HG02840 (cell line): Measurements from ENCODE around the gene KIAA0825.

Source experiments
- ATAC-seq: cut with Tn5 transposase; IDR thresholded peaks from one replicate; pipeline ENCODE4 v1.9.1; 2021; ENCODE audit warnings: mild to moderate bottlenecking, moderate library complexity, moderate number of reproducible peaks; ENCODE audit not compliant: unreplicated experiment, low FRiP score

The KIAA0825 gene

GRCh38 chr5:94618493-94619328, at the start of gene KIAA0825, which contains the start of gene SLF1:
Gene KIAA0825, minus strand, starts transcription at chr5:94618604. Its CDS starts 81,478 bp downstream, at chr5:94537126.
Gene SLF1, plus strand, starts transcription at chr5:94618669. Its CDS starts 10,142 bp downstream, at chr5:94628811.
- peak; percentile 97 for ATAC-seq

GRCh38 chr5:94667937-94668336, 49.5 kb upstream of the KIAA0825 start:
- ATAC-seq = no peak

GRCh38 chr5:94661086-94661485, 42.7 kb upstream of the KIAA0825 start:
- ATAC-seq = no peak

GRCh38 chr5:94660506-94660905, 42.1 kb upstream of the KIAA0825 start:
- ATAC-seq = no peak

GRCh38 chr5:94658272-94658671, 39.9 kb upstream of the KIAA0825 start:
- no peak for ATAC-seq

- no peak for ATAC-seq
These were observed 31.5 kb upstream of the KIAA0825 start for GRCh38 chr5:94649874-94650273.

- ATAC-seq = no peak
These were observed 28.4 kb upstream of the KIAA0825 start for GRCh38 chr5:94646758-94647157.

GRCh38 chr5:94645053-94645452, 26.6 kb upstream of the KIAA0825 start:
- no peak for ATAC-seq

- no peak for ATAC-seq
These were observed 21.8 kb upstream of the KIAA0825 start for GRCh38 chr5:94640176-94640575.

- ATAC-seq = peak; percentile 96
These were observed 13.6 kb upstream of the KIAA0825 start for GRCh38 chr5:94632024-94632423.

- no peak for ATAC-seq
These were observed 8.8 kb upstream of the KIAA0825 start for GRCh38 chr5:94627191-94627590.

- no peak for ATAC-seq
These were observed 5.5 kb upstream of the KIAA0825 start for GRCh38 chr5:94623877-94624276.

GRCh38 chr5:94623011-94623410, 4.6 kb upstream of the KIAA0825 start:
- ATAC-seq = no peak

- ATAC-seq = no peak
These were observed 3.4 kb upstream of the KIAA0825 start for GRCh38 chr5:94621763-94622162.

- no peak for ATAC-seq
These were observed 1.9 kb upstream of the KIAA0825 start for GRCh38 chr5:94620256-94620655.

- ATAC-seq = peak; percentile 21
These were observed 343 bp downstream of the KIAA0825 start for GRCh38 chr5:94618029-94618492.

GRCh38 chr5:94615862-94616261, 2.5 kb downstream of the KIAA0825 start:
- ATAC-seq = no peak

GRCh38 chr5:94614156-94614805, 4.1 kb downstream of the KIAA0825 start:
- ATAC-seq = no peak

- no peak for ATAC-seq
These were observed 4.8 kb downstream of the KIAA0825 start for GRCh38 chr5:94613583-94613982.

GRCh38 chr5:94595281-94595840, 23.0 kb downstream of the KIAA0825 start:
- ATAC-seq = no peak
